ENCODE data around the gene AKAP9.

- no peak for TF ChIP-seq POLR2A (IDR thresholded peaks at IDR 0.05)
- TF ChIP-seq, protein P1, sequence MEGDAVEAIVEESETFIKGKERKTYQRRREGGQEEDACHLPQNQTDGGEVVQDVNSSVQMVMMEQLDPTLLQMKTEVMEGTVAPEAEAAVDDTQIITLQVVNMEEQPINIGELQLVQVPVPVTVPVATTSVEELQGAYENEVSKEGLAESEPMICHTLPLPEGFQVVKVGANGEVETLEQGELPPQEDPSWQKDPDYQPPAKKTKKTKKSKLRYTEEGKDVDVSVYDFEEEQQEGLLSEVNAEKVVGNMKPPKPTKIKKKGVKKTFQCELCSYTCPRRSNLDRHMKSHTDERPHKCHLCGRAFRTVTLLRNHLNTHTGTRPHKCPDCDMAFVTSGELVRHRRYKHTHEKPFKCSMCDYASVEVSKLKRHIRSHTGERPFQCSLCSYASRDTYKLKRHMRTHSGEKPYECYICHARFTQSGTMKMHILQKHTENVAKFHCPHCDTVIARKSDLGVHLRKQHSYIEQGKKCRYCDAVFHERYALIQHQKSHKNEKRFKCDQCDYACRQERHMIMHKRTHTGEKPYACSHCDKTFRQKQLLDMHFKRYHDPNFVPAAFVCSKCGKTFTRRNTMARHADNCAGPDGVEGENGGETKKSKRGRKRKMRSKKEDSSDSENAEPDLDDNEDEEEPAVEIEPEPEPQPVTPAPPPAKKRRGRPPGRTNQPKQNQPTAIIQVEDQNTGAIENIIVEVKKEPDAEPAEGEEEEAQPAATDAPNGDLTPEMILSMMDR (IDR thresholded peaks at IDR 0.05): no peak
Observed at GRCh38 chr7:92141161-92141560, 200.5 kb downstream of the AKAP9 start.
